Superior temporal gyrus (tissue), 1 donor: ENCODE results near the gene KMT5B.

Experiments used
- DNase-seq: peaks from one replicate; pipeline ENCODE4 v3.0.0-alpha.2; 2016; ENCODE audit errors: extremely low spot score

The KMT5B gene

GRCh38 chr11:68146010-68146540, 67.0 kb downstream of the KMT5B start:
- no peak for DNase-seq

GRCh38 chr11:68145120-68145866, 67.8 kb downstream of the KMT5B start:
- DNase-seq, result no peak

- no peak for DNase-seq
Measured at GRCh38 chr11:68143310-68143689, 69.8 kb downstream of the KMT5B start.

GRCh38 chr11:68142441-68143309, 70.4 kb downstream of the KMT5B start:
- DNase-seq, result no peak

GRCh38 chr11:68142028-68142412, 71.1 kb downstream of the KMT5B start:
- peak; percentile 9 for DNase-seq

GRCh38 chr11:68141246-68142027, 71.7 kb downstream of the KMT5B start:
- DNase-seq, result no peak

- DNase-seq, result peak; percentile 68
Measured at GRCh38 chr11:68140496-68141245, 72.4 kb downstream of the KMT5B start.

- peak; percentile 29 for DNase-seq
Measured at GRCh38 chr11:68138237-68138636, 74.9 kb downstream of the KMT5B start.

GRCh38 chr11:68137833-68138232, 75.3 kb downstream of the KMT5B start:
- no peak for DNase-seq

GRCh38 chr11:68136866-68137265, 76.2 kb downstream of the KMT5B start:
- no peak for DNase-seq

GRCh38 chr11:68135161-68135560, 77.9 kb downstream of the KMT5B start:
- DNase-seq, result no peak

- DNase-seq, result no peak
Measured at GRCh38 chr11:68133761-68134160, 79.3 kb downstream of the KMT5B start.

GRCh38 chr11:68130121-68130520, 83.0 kb downstream of the KMT5B start:
- no peak for DNase-seq

GRCh38 chr11:68128682-68129327, 84.3 kb downstream of the KMT5B start:
- DNase-seq, result no peak

- no peak for DNase-seq
Measured at GRCh38 chr11:68127714-68128681, 85.1 kb downstream of the KMT5B start.

- no peak for DNase-seq
Measured at GRCh38 chr11:68125164-68125563, 87.9 kb downstream of the KMT5B start.

- no peak for DNase-seq
Measured at GRCh38 chr11:68122936-68123539, 90.1 kb downstream of the KMT5B start.

- peak; percentile 92 for DNase-seq
Measured at GRCh38 chr11:68121067-68121899, 91.8 kb downstream of the KMT5B start, which contains the start of gene CHKA. TSS of gene CHKA (minus strand) at chr11:68121388. CDS start at chr11:68121177, 211 bp downstream.
